G401.6 (cell line): ENCODE measurements around the gene ZNRF3.
A peak's percentile ranks its signal among the peaks of the same experiment; 100 is the strongest.
"Not testable (repeated sequence)": the region's sequence is repeated elsewhere in the genome, so short reads cannot be mapped to it uniquely, and the experiment has no call there.

Source experiments
- FAIRE-seq: peaks from 2 replicates; lab custom pipeline; 2012; peaks lifted over from hg19 to GRCh38; lab: Jason Lieb, UNC

The ZNRF3 gene

GRCh38 chr22:28933321-28933720 lies 49.9 kb downstream of the ZNRF3 start:
- no peak for FAIRE-seq

GRCh38 chr22:28934026-28934425 lies 50.7 kb downstream of the ZNRF3 start:
- no peak for FAIRE-seq

GRCh38 chr22:28935140-28935539 lies 51.8 kb downstream of the ZNRF3 start:
- FAIRE-seq, result no peak

- FAIRE-seq, result no peak
Measured at GRCh38 chr22:28935713-28936112, 52.3 kb downstream of the ZNRF3 start.

- FAIRE-seq, result no peak
Measured at GRCh38 chr22:28936200-28936599, 52.8 kb downstream of the ZNRF3 start.

GRCh38 chr22:28937206-28938025 lies 54.0 kb downstream of the ZNRF3 start:
- FAIRE-seq, result no peak

- no peak for FAIRE-seq
Measured at GRCh38 chr22:28938286-28938833, 55.0 kb downstream of the ZNRF3 start.

- peak; percentile 17 for FAIRE-seq
Measured at GRCh38 chr22:28939394-28939793, 56.0 kb downstream of the ZNRF3 start.

GRCh38 chr22:28939932-28940331 lies 56.6 kb downstream of the ZNRF3 start:
- peak; percentile 40 for FAIRE-seq

- FAIRE-seq, result no peak
Measured at GRCh38 chr22:28940441-28940840, 57.1 kb downstream of the ZNRF3 start.

- FAIRE-seq, result no peak
Measured at GRCh38 chr22:28942333-28942732, 59.0 kb downstream of the ZNRF3 start.

- FAIRE-seq, result no peak
Measured at GRCh38 chr22:28942801-28943500, 59.6 kb downstream of the ZNRF3 start.

GRCh38 chr22:28943501-28943879 lies 60.1 kb downstream of the ZNRF3 start:
- FAIRE-seq, result no peak

GRCh38 chr22:28947125-28947524 lies 63.8 kb downstream of the ZNRF3 start:
- no peak for FAIRE-seq

- FAIRE-seq, result no peak
Measured at GRCh38 chr22:28948424-28948823, 65.1 kb downstream of the ZNRF3 start.

GRCh38 chr22:28948860-28949551 lies 65.6 kb downstream of the ZNRF3 start:
- FAIRE-seq, result not testable (repeated sequence)

- FAIRE-seq, result no peak
Measured at GRCh38 chr22:28949788-28950187, 66.4 kb downstream of the ZNRF3 start.

GRCh38 chr22:28950617-28951411 lies 67.4 kb downstream of the ZNRF3 start:
- no peak for FAIRE-seq

GRCh38 chr22:28951530-28951929 lies 68.2 kb downstream of the ZNRF3 start:
- no peak for FAIRE-seq

GRCh38 chr22:28951969-28952521 lies 68.7 kb downstream of the ZNRF3 start:
- peak; percentile 45 for FAIRE-seq

- no peak for FAIRE-seq
Measured at GRCh38 chr22:28952857-28953256, 69.5 kb downstream of the ZNRF3 start.

- FAIRE-seq, result no peak
Measured at GRCh38 chr22:28953403-28953802, 70.0 kb downstream of the ZNRF3 start.
